Measurements from ENCODE around the gene ATP11A.

Gene ATP11A

DNA sequence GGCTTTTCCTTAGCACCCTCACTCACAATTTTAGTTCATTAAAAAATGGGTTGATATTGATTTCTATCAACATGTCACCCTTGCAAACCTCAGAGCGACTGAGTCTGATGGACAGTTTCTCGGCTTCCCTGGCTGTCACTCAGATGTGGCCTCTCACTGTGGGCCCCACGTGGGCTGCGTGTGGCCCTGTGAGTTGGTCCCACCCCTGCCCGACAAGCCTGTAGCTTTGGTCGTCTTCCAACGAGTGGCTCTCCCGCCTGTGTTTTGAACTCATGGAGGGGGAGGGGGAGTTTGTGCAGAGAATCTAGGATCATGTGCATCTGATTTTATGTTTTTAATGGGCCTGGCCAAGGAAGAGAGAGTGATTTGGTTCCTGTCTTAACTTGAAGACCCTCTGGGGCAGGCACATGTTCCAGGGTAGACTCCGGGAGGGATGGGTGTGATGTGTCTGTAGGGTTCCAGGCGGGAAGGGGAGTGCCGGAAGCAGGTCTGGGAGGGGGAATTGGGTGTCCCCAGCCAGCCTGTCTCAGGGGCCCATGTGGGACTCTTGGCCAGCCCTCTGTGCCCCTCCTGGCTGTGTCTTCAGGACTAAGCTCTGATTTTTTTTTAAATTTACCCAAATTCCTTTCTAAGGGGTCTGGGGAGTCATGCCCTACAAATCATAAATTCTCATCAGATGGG, 18.9 kb downstream of the ATP11A start:
- TF ChIP-seq GATA2 (IDR thresholded peaks at IDR 0.05; ENCODE audit: low read depth, low read length) (no peak), GATA3 (IDR thresholded peaks at IDR 0.05; ENCODE audit: low read depth, low read length) (no peak)

DNA sequence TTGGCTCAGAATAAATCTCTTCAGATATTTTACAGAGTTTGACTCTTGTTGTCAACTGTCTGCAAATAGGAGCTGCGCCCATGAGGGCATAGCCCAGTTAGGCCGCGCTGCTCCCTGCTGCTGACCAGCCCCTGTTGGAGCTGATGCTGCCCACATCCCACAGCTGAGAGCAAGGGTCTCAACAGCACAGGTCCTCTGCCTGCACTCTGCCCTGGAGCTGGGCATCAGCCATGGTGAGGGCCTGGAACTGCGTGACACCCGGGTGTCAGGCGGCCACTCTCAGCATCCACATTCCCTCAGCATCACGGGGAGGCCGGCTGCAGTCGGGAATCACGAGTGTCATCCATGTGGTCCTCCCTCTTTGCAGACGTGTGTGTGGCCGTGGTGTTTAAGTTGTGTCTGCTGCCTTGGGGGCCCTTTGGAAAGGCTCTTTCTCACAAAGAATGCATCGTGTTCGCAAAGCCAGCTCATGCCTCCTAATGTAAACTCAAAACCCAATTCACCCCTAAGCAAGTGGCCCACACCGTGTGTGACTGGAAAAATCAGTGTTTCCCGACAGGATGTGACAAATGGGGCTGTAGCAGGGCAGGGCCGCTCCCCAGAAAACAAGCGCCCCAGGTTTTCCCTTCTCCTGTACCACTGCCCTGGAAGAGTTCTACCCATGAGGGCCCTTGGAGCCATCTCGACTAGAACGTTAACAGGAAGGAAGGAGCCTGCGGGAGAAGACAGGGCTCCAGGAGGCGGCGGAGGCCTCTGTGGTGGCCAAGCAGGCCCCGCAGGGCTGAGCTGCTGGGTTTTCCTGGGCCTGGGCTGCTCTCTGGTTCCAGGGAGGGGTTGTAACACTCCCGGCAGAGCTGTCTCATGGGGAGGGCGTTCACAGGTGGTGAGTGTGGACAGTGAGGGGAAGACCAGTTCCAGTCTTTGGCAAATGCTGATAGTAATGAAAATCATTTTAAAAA, 20.3 kb downstream of the ATP11A start:
- TF ChIP-seq GATA2 (IDR thresholded peaks at IDR 0.05; ENCODE audit: low read depth, low read length) (no peak), GATA3 (IDR thresholded peaks at IDR 0.05; ENCODE audit: low read depth, low read length) (no peak)

DNA sequence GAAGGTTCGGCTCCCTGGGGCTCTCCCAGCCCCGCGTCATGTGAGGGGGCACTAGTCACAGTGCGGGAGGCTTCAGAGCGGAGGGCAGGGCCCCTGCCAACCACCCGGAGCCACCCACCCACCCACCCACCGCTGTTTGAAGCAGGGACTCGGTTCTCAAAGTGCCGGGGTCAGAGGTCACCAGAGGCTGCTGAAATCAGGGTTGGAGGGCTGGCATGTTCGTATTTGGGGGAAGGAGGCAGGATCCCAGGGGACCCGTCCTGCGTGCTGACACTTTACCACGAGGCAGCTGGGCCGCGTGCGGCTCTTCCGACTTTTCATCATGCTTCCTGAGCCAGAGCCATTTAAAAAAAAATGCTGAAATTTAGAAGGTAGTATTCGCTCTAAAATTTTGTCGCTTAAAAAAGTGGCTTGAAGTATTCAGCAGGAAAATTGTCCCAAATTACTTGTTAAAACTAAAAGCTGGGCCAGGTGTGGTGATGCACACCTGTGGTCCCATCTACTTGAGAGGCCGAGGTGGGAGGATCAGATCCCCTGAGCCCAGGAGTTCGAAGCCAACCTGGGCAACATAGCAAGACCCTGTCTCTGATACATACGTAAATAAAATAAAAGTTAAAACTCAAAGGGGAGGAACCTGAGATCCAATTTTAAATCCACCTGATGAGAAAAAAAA, 21.2 kb downstream of the ATP11A start:
- TF ChIP-seq GATA3 (IDR thresholded peaks at IDR 0.05; ENCODE audit: low read depth, low read length) = no peak
- no peak for TF ChIP-seq GATA2 (IDR thresholded peaks at IDR 0.05; ENCODE audit: low read depth, low read length)

DNA sequence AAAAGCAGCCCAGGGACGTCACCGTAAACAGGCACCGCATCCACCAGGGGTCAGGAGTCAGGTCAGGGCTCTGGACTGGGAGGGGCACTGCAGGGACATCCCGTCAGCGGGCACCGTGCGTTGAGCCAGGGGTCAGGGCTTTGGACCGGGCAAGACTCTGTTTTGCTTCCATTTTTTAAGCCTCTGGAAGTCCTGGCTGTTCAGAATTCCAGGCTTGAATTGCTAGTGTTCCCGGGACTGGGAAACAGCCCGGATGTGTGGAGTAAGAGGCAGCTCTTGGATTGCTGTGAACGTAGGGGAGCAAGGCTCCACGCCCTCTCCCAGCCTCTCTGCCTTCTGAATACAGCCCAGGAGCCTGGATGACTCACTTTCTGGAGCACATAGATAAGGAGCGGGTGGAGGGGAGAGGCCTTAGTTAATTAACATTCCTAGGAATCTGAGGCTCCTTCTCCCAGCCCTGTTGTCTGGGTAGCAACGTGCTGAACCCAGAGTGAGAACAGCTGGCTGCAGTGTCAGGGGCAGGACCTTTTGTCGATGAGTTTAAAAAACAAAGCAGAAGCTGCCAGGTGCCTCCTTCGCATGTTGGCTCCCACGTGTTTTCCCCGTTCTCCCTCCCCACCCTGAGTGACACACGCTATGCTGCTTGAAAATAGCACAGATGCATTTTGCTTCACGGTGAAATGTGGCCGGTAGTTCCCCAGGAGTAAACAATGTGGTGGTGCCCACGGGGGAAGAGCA, 21.9 kb downstream of the ATP11A start:
- no peak for TF ChIP-seq GATA2 (IDR thresholded peaks at IDR 0.05; ENCODE audit: low read depth, low read length)
- TF ChIP-seq GATA3 (IDR thresholded peaks at IDR 0.05; ENCODE audit: low read depth, low read length) = no peak

DNA sequence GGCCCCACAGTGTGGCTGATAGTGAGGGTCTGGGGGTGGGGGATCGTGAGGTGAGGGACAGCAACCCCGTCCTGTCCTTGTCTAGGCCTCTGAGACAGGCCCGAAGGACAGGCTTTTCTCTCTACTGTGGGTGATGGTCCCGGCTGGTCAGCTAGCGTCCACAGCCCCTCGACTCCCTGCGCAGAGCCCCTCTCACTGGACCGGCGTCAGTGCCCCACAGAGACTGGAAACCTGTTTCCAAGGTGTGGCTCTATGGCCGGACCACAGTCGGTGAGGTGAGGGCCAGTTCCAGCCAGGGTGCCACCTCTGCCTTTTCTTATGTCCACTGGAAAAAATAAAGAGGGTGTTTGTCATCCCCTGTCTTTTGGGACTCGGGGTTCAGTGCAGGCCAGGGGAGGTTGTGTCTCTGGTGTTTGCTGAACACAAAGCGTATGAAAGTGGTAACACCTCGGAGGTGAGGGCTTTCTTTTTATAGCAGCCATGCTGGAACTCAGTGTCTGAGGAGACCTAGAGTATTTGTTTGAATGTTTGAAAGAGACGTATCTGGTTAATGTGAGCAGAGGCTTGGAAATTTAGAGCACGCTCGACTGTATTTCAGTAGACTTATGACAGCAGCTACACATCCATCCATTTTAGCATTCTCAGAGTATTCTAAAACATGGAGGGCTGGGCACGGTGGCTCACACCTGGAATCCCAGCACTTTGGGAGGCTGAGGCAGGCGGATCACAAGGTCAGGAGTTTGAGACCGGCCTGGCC, 22.8 kb downstream of the ATP11A start:
- no peak for TF ChIP-seq GATA2 (IDR thresholded peaks at IDR 0.05; ENCODE audit: low read depth, low read length)
- no peak for TF ChIP-seq GATA3 (IDR thresholded peaks at IDR 0.05; ENCODE audit: low read depth, low read length)

DNA sequence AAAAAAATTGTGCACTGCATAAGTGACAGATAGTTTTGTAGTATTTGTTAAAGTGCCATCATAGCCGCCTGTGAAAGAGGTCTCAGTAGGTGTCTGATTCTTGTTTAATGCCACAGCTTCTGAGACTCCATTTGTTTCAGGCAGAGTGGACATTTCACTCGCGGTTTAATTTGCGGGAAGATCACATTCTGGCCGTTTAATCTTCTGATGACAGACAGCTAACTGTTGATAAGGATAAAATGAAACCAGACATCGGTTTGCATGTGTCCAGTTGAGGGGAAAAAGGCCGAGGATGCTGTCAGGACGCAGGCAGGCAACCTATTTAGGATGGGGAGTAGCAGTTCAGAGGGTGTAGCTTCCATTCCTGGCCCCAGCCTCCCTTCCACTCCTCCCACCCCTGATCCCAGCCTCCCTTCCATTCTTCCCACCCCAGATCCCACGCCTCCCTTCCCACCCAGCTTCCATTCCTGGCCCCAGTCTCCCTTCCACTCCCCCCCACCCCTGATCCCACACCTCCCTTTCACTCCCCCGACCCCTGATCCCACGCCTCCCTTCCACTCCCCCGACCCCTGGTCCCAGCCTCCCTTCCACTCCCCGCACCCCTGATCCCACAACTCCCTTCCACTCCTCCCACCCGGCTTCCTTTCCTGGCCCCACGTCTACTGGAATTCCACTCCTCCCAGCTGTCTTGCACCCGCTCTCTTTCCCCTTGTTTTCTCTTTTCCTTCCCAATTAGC, 23.8 kb downstream of the ATP11A start:
- TF ChIP-seq GATA2 (IDR thresholded peaks at IDR 0.05; ENCODE audit: low read depth, low read length) = peak; percentile 75
- no peak for TF ChIP-seq GATA3 (IDR thresholded peaks at IDR 0.05; ENCODE audit: low read depth, low read length)

DNA sequence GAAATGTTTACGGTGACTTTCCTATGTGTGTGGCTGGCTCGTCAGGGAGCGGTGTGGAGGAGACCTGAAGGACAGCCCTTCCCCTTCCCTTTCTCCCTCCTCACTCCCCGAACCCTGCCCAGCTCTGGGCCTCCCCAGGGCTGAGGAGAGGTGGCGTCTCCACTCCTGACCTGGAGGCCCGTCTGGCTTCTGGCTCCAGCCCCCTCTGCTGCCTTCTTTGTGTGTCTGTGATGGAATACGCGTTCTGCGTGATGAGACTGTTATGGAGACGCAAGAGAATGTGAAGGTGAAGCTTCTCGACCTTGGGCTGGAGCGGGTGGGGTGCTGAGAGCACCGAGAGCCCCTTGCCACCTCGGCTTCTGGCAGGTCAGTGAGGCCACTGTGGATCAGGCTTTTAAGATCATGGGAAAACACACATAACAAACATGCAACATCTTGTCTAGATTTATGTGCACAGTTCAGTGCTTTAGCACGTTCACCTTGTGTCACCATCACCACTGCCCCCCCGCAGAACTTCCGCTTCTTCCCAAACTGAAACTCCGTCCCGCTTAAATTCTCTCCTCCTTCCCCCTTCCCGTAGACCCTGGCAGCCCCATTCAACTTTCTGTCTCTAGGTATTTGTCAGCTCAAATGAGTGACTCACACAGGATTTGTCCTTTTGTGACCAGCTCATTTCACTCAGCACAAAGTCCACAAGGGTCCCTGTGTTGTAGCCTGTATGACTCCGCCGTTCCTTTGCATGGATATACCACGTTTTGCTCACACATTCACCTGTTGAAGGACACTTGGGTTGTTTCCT, 24.7 kb downstream of the ATP11A start:
- TF ChIP-seq GATA3 (IDR thresholded peaks at IDR 0.05; ENCODE audit: low read depth, low read length) (no peak), GATA2 (IDR thresholded peaks at IDR 0.05; ENCODE audit: low read depth, low read length) (no peak)

DNA sequence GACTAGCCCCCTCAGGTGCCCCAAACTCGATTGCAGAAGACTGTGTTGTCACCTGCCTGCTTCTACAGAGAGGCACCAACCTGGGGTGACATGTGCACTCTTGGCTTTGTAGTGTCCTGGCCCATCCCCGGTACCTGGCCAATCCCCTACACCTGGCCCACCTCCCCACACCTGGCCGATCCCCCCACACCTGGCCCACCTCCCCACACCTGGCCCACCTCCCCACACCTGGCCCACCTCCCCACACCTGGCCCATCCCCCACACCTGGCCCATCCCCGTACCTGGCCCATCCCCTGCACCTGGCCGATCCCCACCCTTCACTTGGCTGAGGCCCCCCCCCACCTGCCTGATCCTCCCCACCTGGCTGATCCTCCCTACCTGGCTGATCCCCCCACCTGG, 25.4 kb downstream of the ATP11A start:
- no peak for TF ChIP-seq GATA3 (IDR thresholded peaks at IDR 0.05; ENCODE audit: low read depth, low read length)
- no peak for TF ChIP-seq GATA2 (IDR thresholded peaks at IDR 0.05; ENCODE audit: low read depth, low read length)

DNA sequence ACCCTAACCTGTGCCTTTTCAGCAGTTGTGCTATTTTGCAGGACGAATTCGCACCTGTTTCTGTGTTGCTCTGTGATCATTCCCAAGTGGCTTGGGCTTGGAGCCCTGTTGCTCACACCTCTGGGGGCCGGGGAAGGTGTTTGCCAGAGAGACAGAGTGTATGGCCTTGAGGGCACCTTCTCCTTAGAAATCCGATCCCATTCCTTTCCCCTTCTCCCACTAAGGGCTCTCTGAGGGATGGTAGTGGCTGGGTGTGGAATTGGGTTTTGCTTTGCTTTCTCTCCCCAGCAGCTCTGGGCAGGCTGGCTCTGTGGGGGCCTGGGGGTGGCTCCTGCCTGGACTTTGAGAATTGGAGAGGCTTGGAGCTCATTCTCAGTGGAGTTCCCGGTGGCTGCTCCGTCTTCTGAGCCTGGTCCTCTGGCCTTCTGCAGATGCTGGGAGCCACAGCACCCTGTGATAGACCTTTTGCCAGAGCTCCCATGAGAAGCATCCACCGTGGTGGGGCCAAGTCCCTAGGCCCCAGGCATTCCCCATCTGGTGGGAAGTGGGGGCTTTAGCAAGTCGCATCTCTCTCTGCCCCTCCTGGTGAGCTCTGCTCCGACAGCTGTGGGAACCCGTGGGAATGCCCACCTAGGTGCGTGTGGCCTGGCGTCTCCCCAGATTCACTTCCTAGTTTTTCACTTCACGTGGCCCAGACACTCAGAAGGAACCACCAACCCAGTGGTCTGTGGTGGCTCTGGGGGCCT, 26.1 kb downstream of the ATP11A start:
- TF ChIP-seq GATA3 (IDR thresholded peaks at IDR 0.05; ENCODE audit: low read depth, low read length) (no peak), GATA2 (IDR thresholded peaks at IDR 0.05; ENCODE audit: low read depth, low read length) (no peak)

DNA sequence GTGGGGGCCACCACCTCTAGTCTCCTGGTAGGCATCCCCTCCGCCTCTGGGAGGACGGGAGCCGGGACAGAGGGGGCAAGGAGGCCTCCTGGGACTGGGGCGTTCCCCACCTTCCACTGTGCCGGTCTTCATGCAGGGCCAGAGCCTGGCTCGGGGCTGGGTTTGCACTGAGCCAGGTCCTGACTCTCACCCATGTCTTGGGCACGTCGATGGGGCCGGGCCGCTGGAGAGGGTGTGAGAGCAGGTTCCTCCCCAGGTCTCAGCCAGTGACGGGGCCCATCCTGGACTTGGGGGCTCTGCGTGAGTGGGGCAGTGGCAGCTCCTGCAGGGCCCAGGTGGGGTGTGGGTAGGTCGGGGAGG, 26.6 kb downstream of the ATP11A start:
- no peak for TF ChIP-seq GATA3 (IDR thresholded peaks at IDR 0.05; ENCODE audit: low read depth, low read length)
- TF ChIP-seq GATA2 (IDR thresholded peaks at IDR 0.05; ENCODE audit: low read depth, low read length) = no peak

DNA sequence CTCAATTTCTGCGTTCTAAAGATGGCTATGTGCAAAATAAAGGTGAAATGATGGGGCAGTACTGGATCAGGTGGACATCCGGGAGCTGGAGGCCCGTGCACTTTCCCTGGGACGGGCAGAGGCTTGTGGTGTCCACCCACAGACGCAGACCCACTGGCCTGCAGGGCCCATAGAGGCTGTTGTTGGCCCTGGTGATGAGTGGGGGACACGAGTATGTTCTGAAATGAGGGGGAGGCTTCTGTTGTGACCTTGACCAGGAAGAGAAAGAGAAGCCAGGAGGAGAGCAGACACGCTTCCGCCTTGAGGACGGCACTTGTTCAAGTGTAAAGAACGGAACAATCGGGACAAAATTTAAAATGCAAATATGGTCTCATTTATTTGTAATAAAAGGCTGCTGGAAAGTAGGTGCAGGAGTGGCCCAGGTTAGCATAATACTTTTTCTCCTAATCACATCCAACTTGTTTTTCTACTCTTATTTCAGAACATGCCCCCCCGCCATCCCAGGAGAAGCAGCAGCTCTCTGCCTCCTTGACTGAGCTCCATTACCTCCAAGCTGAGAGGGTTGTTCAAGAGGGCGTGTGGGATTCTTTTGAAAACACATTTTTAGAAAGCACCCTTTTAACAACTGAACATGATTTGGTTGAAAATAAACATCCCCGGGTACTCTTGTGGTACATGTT, 27.1 kb downstream of the ATP11A start:
- no peak for TF ChIP-seq GATA2 (IDR thresholded peaks at IDR 0.05; ENCODE audit: low read depth, low read length)
- no peak for TF ChIP-seq GATA3 (IDR thresholded peaks at IDR 0.05; ENCODE audit: low read depth, low read length)
